Cardiac muscle cell (in vitro differentiated cells and primary cell): Measurements from ENCODE around the gene DCLRE1A. TPM values are rescaled to one million over a fixed set of nuclear protein-coding genes. Genes with fewer than 3 reads are reported as not detected.

ENCODE experiments used
- DNase-seq, 2 donors: peaks; one replicate each; pipeline versions ENCODE4 v3.0.0 to v3.0.0-alpha.2; 2010 to 2017; ENCODE audit warnings: low read depth in 1 of 2, low spot score in 1 of 2
- H3K27ac ChIP-seq: fragments of 200-600 bp; sonication (generic); 2 replicates; pipeline ENCODE4 v1.5.1; 2016
- H3K27me3 ChIP-seq: fragments of 200-600 bp; sonication (generic); 2 replicates; pipeline ENCODE4 v1.6.0; 2016; ENCODE audit warnings: control low read depth
- H3K36me3 ChIP-seq: fragments of 200-600 bp; sonication (generic); 2 replicates; pipeline ENCODE4 v1.5.1; 2016; ENCODE audit warnings: control low read depth
- H3K4me1 ChIP-seq: fragments of 200-600 bp; sonication (generic); 2 replicates; pipeline ENCODE4 v1.8.1; 2017; ENCODE audit warnings: low read depth, mild to moderate bottlenecking, mixed run types
- H3K4me3 ChIP-seq: fragments of 200-600 bp; sonication (generic); 2 replicates; pipeline ENCODE4 v1.5.1; 2016; ENCODE audit warnings: mild to moderate bottlenecking
- H3K9me3 ChIP-seq: fragments of 200-600 bp; sonication (generic); 2 replicates; pipeline ENCODE4 v1.5.1; 2017; ENCODE audit warnings: low read depth, mild to moderate bottlenecking, control low read depth
- CTCF ChIP-seq: IDR thresholded peaks from 2 replicates; pipeline ENCODE4 v1.5.1; 2012; ENCODE audit warnings: low read depth, mild to moderate bottlenecking, low read length
- polyA plus RNA-seq: library from polyadenylated mRNA; unstranded; fragments of >200 nt; fragmentation: Nextera tagmentation; extraction: Ambion mirVana; gene quantifications from 2 replicates; pipeline ENCODE4 v1.2.1, GENCODE V29; 2016
- total RNA-seq: library from RNA; depleted of rRNA; stranded (reverse); fragments of >200 nt; gene quantifications from 2 replicates; pipeline ENCODE4 v1.2.3, GENCODE V29; 2016

Gene DCLRE1A
- total and polyA plus RNA-seq, 2 experiments from 2014 or later = 4.8 to 6.6 TPM

GRCh38 chr10:113867904-113868303 is 14.0 kb upstream of the DCLRE1A start:
- no peaks in the 10 kb centered on the region for H3K27me3 ChIP-seq
- H3K9me3 ChIP-seq = no peaks in the 10 kb centered on the region
- no peak overlapping the region for H3K27ac ChIP-seq
- no peak for TF ChIP-seq CTCF
- no peak for DNase-seq
- no peaks in the 10 kb centered on the region for H3K4me1 ChIP-seq
- H3K4me3 ChIP-seq = no peak overlapping the region
- H3K36me3 ChIP-seq = peaks cover 9% of the 10 kb centered on the region

- Histone ChIP-seq H3K36me3 (peaks cover 12% of the 10 kb centered on the region), H3K27me3 (no peaks in the 10 kb centered on the region), H3K9me3 (no peaks in the 10 kb centered on the region), H3K4me3 (no peak overlapping the region), H3K4me1 (no peaks in the 10 kb centered on the region), H3K27ac (no peak overlapping the region)
- no peak for DNase-seq
- TF ChIP-seq CTCF = no peak
These were observed 12.9 kb upstream of the DCLRE1A start for GRCh38 chr10:113866551-113867394.

- DNase-seq = no peak
- no peak overlapping the region for H3K4me3 ChIP-seq
- no peaks in the 10 kb centered on the region for H3K9me3 ChIP-seq
- TF ChIP-seq CTCF = no peak
- H3K27ac ChIP-seq = no peak overlapping the region
- peaks cover 19% of the 10 kb centered on the region for H3K36me3 ChIP-seq
- H3K27me3 ChIP-seq = no peaks in the 10 kb centered on the region
- no peaks in the 10 kb centered on the region for H3K4me1 ChIP-seq
These were observed 12.0 kb upstream of the DCLRE1A start for GRCh38 chr10:113865901-113866300.

- Histone ChIP-seq H3K27me3 (no peaks in the 10 kb centered on the region), H3K36me3 (peaks cover 29% of the 10 kb centered on the region), H3K4me3 (no peak overlapping the region), H3K27ac (no peak overlapping the region), H3K4me1 (peaks cover 17% of the 10 kb centered on the region), H3K9me3 (no peaks in the 10 kb centered on the region)
- DNase-seq = no peak
- TF ChIP-seq CTCF = no peak
These were observed 5.4 kb upstream of the DCLRE1A start for GRCh38 chr10:113859261-113859660.

- Histone ChIP-seq H3K27me3 (no peaks in the 10 kb centered on the region), H3K27ac (no peak overlapping the region), H3K4me1 (peaks cover 18% of the 10 kb centered on the region), H3K9me3 (no peaks in the 10 kb centered on the region), H3K36me3 (peaks cover 29% of the 10 kb centered on the region), H3K4me3 (no peak overlapping the region)
- no peak for TF ChIP-seq CTCF
- peak in 1 of 2 donors; percentile 20 for DNase-seq
These were observed 4.7 kb upstream of the DCLRE1A start for GRCh38 chr10:113858541-113858940.
